K562 (cell line): ENCODE data around the gene LMO7. TPM values are rescaled to one million over a fixed set of nuclear protein-coding genes. Genes with fewer than 3 reads are reported as not detected.

Experiments
- ATAC-seq: fragments of 200-7000 bp; cut with Tn5 transposase; 3 replicates; pipeline ENCODE4 v1.9.1; 2020; ENCODE audit warnings: moderate library complexity
- BruUV-seq: library from RNA; stranded (reverse); fragments of 400-500 nt; replicated peaks from 2 replicates; lab custom pipeline; 2021; lab: Mats Ljungman, UMichigan
- CTCF ChIA-PET: fragments of 300-600 bp; formaldehyde crosslinking; extraction: SDS; loops from one replicate; lab custom pipeline; 2021; ENCODE audit warnings: low intra/inter-chr PET ratio; lab: Yijun Ruan, JAX
- POLR2A ChIA-PET: fragments of 300-600, 350-650 bp; sonication (Branson Sonifier 250); formaldehyde crosslinking; extraction: SDS; loops from one replicate; lab custom pipeline; 2021; ENCODE audit warnings: antibody characterized with exemption, inconsistent platforms; lab: Yijun Ruan, JAX
- DNase-seq, 4 experiments: peaks; one replicate each; pipeline versions ENCODE4 v3.0.0 to v3.0.0-alpha.2; 2011 to 2018; ENCODE audit warnings: low spot score in 3 of 4, mixed read lengths in 3 of 4; ENCODE audit errors: extremely low read depth in 1 of 4
- FAIRE-seq: peaks from 2 replicates; lab custom pipeline; 2011; peaks lifted over from hg19 to GRCh38; lab: Jason Lieb, UNC
- H2AFZ ChIP-seq: 2 replicates; pipeline ENCODE4 v1.6.0; 2011; ENCODE audit warnings: low read depth, low read length, control low read depth, inconsistent platforms
- H3K27ac ChIP-seq: fragments of 200-600 bp; 3 replicates; pipeline ENCODE4 v1.8.0; 2011; ENCODE audit warnings: low read depth, mild to moderate bottlenecking, control low read depth, inconsistent platforms, low read length, moderate library complexity, mixed read lengths; ENCODE audit errors: extremely low read depth
- H3K27me3 ChIP-seq, 2 experiments: fragments of 300-600 bp in 1 of 2; 2 replicates in 1 of 2; 3 replicates in 1 of 2; pipeline versions ENCODE4 v1.6.0 to v1.8.0; 2011; ENCODE audit warnings: inconsistent platforms in 2 of 2, low read length in 2 of 2, mild to moderate bottlenecking in 1 of 2, mixed read lengths in 1 of 2, moderate library complexity in 1 of 2; ENCODE audit not compliant: control insufficient read depth in 2 of 2, insufficient read depth in 2 of 2
- H3K36me3 ChIP-seq: fragments of 300-600 bp; 3 replicates; pipeline ENCODE4 v1.8.0; 2011; ENCODE audit warnings: mild to moderate bottlenecking, low read length, inconsistent platforms; ENCODE audit not compliant: control insufficient read depth, insufficient read depth
- H3K4me1 ChIP-seq, 2 experiments: fragments of 200-600 bp in 1 of 2; replicated peaks in 1 of 2; 2 replicates in 1 of 2; 3 replicates in 1 of 2; pipeline versions ENCODE4 v1.5.1 to v1.8.0; 2011; ENCODE audit warnings: inconsistent platforms in 2 of 2, low read length in 2 of 2, mild to moderate bottlenecking in 1 of 2, mixed read lengths in 1 of 2, moderate library complexity in 1 of 2; ENCODE audit not compliant: control insufficient read depth in 2 of 2, insufficient read depth in 2 of 2
- H3K4me2 ChIP-seq: 2 replicates; pipeline ENCODE4 v1.6.1; 2011; ENCODE audit warnings: low read length, control low read depth, inconsistent platforms, mixed read lengths; ENCODE audit not compliant: insufficient read depth
- H3K4me3 ChIP-seq: fragments of 200-600 bp; sonication (generic), shearing (Covaris generic); 2 replicates; pipeline ENCODE4 v1.5.1; 2016; ENCODE audit warnings: control low read depth, inconsistent platforms
- H3K79me2 ChIP-seq: fragments of 200-600 bp; 3 replicates; pipeline ENCODE4 v1.8.0; 2011; ENCODE audit warnings: low read length, inconsistent platforms; ENCODE audit not compliant: control insufficient read depth, insufficient read depth
- H3K9ac ChIP-seq, 2 experiments: 2 replicates each; pipeline versions ENCODE4 v1.6.0 to v1.6.1; 2011; ENCODE audit warnings: low read depth in 2 of 2, low read length in 2 of 2, control low read depth in 1 of 2, inconsistent platforms in 1 of 2, mild to moderate bottlenecking in 1 of 2, mixed read lengths in 1 of 2; ENCODE audit not compliant: insufficient read depth in 1 of 2
- H3K9me1 ChIP-seq: one replicate; pipeline ENCODE4 v1.6.0; 2011; ENCODE audit warnings: inconsistent platforms, mild to moderate bottlenecking, low read length, moderate library complexity; ENCODE audit not compliant: control insufficient read depth, insufficient read depth
- H3K9me3 ChIP-seq: replicated peaks from 2 replicates; pipeline ENCODE4 v1.5.1; 2011; ENCODE audit warnings: low read depth, low read length, inconsistent platforms; ENCODE audit not compliant: control insufficient read depth, insufficient read depth
- H4K20me1 ChIP-seq: replicated peaks from 2 replicates; pipeline ENCODE4 v1.6.1; 2011; ENCODE audit warnings: low read length, inconsistent platforms, mixed read lengths; ENCODE audit not compliant: control insufficient read depth, insufficient read depth
- LCOR ChIP-seq: sonication (generic); formaldehyde crosslinking; IDR thresholded peaks from 2 replicates; pipeline ENCODE4 v1.8.0; 2022; ENCODE audit warnings: mild to moderate bottlenecking, missing genetic modification reagents
- SIN3B ChIP-seq: fragments of 450-650 bp; IDR thresholded peaks from 2 replicates; pipeline ENCODE4 v1.6.1; 2017; ENCODE audit warnings: low read depth, mild to moderate bottlenecking, moderate library complexity
- ZBTB12 ChIP-seq: fragments of 250-450 bp; sonication (Bioruptor Pico); IDR thresholded peaks from 2 replicates; pipeline ENCODE4 v1.4.0; 2020
- ZNF3 ChIP-seq: fragments of 250-450 bp; sonication (Bioruptor Pico); IDR thresholded peaks from 2 replicates; pipeline ENCODE4 v1.5.0; 2021; ENCODE audit warnings: mild to moderate bottlenecking, moderate library complexity
- ZNF717 ChIP-seq: fragments of 250-450 bp; sonication (Bioruptor Pico); IDR thresholded peaks from 2 replicates; pipeline ENCODE4 v1.5.0; 2021
- WGBS: fragments of 100-300 bp; shearing (Covaris generic); methylation state at CpG from one replicate; pipeline ENCODE4 v1.1.6; 2016; ENCODE audit warnings: low coverage, mixed read lengths; ENCODE audit not compliant: insufficient coverage; ENCODE audit errors: missing lambda C conversion rate; 5-methylcytosine and 5-hydroxymethylcytosine counted together
- in situ Hi-C: fragments of 300-500 bp; cut with MboI; formaldehyde crosslinking; loops from 4 replicates; pipeline ENCODE4 v1.15.0; 2018; ENCODE audit warnings: inconsistent platforms, mixed read lengths
- intact Hi-C: fragments of 100-400 bp; cut with micrococcal nuclease; formaldehyde crosslinking; loops from 2 replicates; pipeline ENCODE4 v1.14.2; 2022
- polyA plus RNA-seq, 8 experiments: library from polyadenylated mRNA; depleted of rRNA in 4 of 8; stranded (reverse) in 5 of 8; unstranded in 3 of 8; fragments of >200 nt; fragmentation: Nextera tagmentation in 2 of 8; fragmentation: Illumina TruSeq in 1 of 8; extraction: Ambion mirVana in 2 of 8; extraction: Trizol in 1 of 8; gene quantifications; 2 replicates each; pipeline versions ENCODE4 v1.2.1 to v1.2.3, GENCODE V29; 2011 to 2014; ENCODE audit warnings: inconsistent platforms in 1 of 8, missing spikeins in 1 of 8
- total RNA-seq, 7 experiments: library from RNA; depleted of rRNA in 6 of 7; stranded (reverse); fragments of >200 nt in 6 of 7; fragmentation: Illumina TruSeq in 2 of 7; extraction: Trizol in 2 of 7; gene quantifications; 2 replicates each; pipeline versions ENCODE4 v1.2.1 to v1.2.3, GENCODE V29; 2011 to 2021; ENCODE audit warnings: low replicate concordance in 1 of 7

LMO7 gene
- total and polyA plus RNA-seq, 9 of the 15 experiments (the other 6 are each of a cell fraction or from before 2014, with no cell fraction given) = 0.42 to 4.3 (median 1.7) TPM

GRCh38 chr13:75682326-75682725, 46.2 kb downstream of the LMO7 start:
- H3K79me2 ChIP-seq = no peaks in the 10 kb centered on the region
- H3K27ac ChIP-seq = no peak overlapping the region
- CTCF ChIA-PET = no interaction called here

More at GRCh38 chr13:75682326-75682725, 46.2 kb downstream of the LMO7 start:
- no peak overlapping the region for H3K9ac ChIP-seq
- no peak for FAIRE-seq
- H2AFZ ChIP-seq = no peak overlapping the region
- H3K27me3 ChIP-seq = no peaks in the 10 kb centered on the region
- ATAC-seq = no peak
- no peaks in the 10 kb centered on the region for H3K4me1 ChIP-seq
- no TSS peak for BruUV-seq
- no peaks in the 10 kb centered on the region for H3K9me3 ChIP-seq
- WGBS = 10% methylated on average over 1 of the region's 1 CpG
- POLR2A ChIA-PET = no interaction called here
- in situ Hi-C loops (loop anchor here (25.0 kb wide), 1 partner anchor 1230 kb away; no protein-coding TSS in a partner anchor), intact Hi-C loops (no loop called here)
- H3K4me3 ChIP-seq = no peak overlapping the region
- H3K9me1 ChIP-seq = no peaks in the 10 kb centered on the region
- no peaks in the 10 kb centered on the region for H4K20me1 ChIP-seq
- no peak for TF ChIP-seq ZBTB12
- no peak for TF ChIP-seq ZNF3 (CRISPR knock-in tag)
- TF ChIP-seq ZNF717 = no peak
- no peak for TF ChIP-seq LCOR (CRISPR knock-in tag)
- TF ChIP-seq SIN3B = no peak
- no peak overlapping the region for H3K4me2 ChIP-seq
- H3K36me3 ChIP-seq = no peaks in the 10 kb centered on the region
- DNase-seq = no peak
